Measurements from ENCODE around the gene PER1.
"Not testable (repeated sequence)": the region's sequence is repeated elsewhere in the genome, so short reads cannot be mapped to it uniquely, and the experiment has no call there.

Gene PER1

GRCh38 chr17:8108972-8109660, 43.1 kb downstream of the PER1 start:
- no peak overlapping the region for H3K4me3 ChIP-seq (ENCODE audit: low read depth, low read length)
- no peak for DNase-seq (ENCODE audit: low read depth)

GRCh38 chr17:8106980-8107379, 45.2 kb downstream of the PER1 start:
- not testable (repeated sequence) for H3K4me3 ChIP-seq (ENCODE audit: low read depth, low read length); DNase-seq (ENCODE audit: low read depth)

GRCh38 chr17:8105957-8106398, 46.2 kb downstream of the PER1 start:
- DNase-seq (ENCODE audit: low read depth) = no peak

GRCh38 chr17:8104911-8105310, 47.3 kb downstream of the PER1 start:
- H3K4me3 ChIP-seq (ENCODE audit: low read depth, low read length) = no peak overlapping the region
- DNase-seq (ENCODE audit: low read depth) = no peak

More at GRCh38 chr17:8105957-8106398, 46.2 kb downstream of the PER1 start:
- no peak overlapping the region for H3K4me3 ChIP-seq (ENCODE audit: low read depth, low read length)

- no peak for DNase-seq (ENCODE audit: low read depth)
- no peak overlapping the region for H3K4me3 ChIP-seq (ENCODE audit: low read depth, low read length)
These were observed 48.7 kb downstream of the PER1 start for GRCh38 chr17:8103549-8103948.

- H3K4me3 ChIP-seq (ENCODE audit: low read depth, low read length) = no peak overlapping the region
- no peak for DNase-seq (ENCODE audit: low read depth)
These were observed 50.5 kb downstream of the PER1 start for GRCh38 chr17:8101721-8102120.

- H3K4me3 ChIP-seq (ENCODE audit: low read depth, low read length) = no peak overlapping the region
- no peak for DNase-seq (ENCODE audit: low read depth)
These were observed 51.4 kb downstream of the PER1 start for GRCh38 chr17:8100763-8101162.

- DNase-seq (ENCODE audit: low read depth) = no peak
- H3K4me3 ChIP-seq (ENCODE audit: low read depth, low read length) = no peak overlapping the region
These were observed 52.1 kb downstream of the PER1 start for GRCh38 chr17:8100111-8100510.

GRCh38 chr17:8096541-8096940, 55.7 kb downstream of the PER1 start:
- no peak for DNase-seq (ENCODE audit: low read depth)
- no peak overlapping the region for H3K4me3 ChIP-seq (ENCODE audit: low read depth, low read length)

- no peak overlapping the region for H3K4me3 ChIP-seq (ENCODE audit: low read depth, low read length)
- no peak for DNase-seq (ENCODE audit: low read depth)
These were observed 56.8 kb downstream of the PER1 start for GRCh38 chr17:8095361-8095760.

GRCh38 chr17:8091033-8091687, 61.0 kb downstream of the PER1 start:
- no peak overlapping the region for H3K4me3 ChIP-seq (ENCODE audit: low read depth, low read length)
- DNase-seq (ENCODE audit: low read depth) = no peak

Data from skeletal muscle cell (primary cell).